H9 (cell line): Measurements from ENCODE around the gene CWC25. TPM values are rescaled to one million over a fixed set of nuclear protein-coding genes. Genes with fewer than 3 reads are reported as not detected.
A peak's percentile ranks its signal among the peaks of the same experiment; 100 is the strongest.

Source experiments
- DNase-seq: peaks from one replicate; pipeline ENCODE4 v3.0.0-alpha.2; 2017
- H2AFZ ChIP-seq: one replicate; pipeline ENCODE4 v1.6.1; 2013; ENCODE audit warnings: mild to moderate bottlenecking, low read length, control low read depth, moderate library complexity
- H2AK5ac ChIP-seq: 2 replicates; pipeline ENCODE4 v1.6.1; 2013; ENCODE audit warnings: low read length, control low read depth, mixed read lengths; ENCODE audit not compliant: insufficient read length
- H2BK120ac ChIP-seq: one replicate; pipeline ENCODE4 v1.6.1; 2013; ENCODE audit warnings: low read depth, mild to moderate bottlenecking, low read length, control low read depth, inconsistent platforms; ENCODE audit not compliant: poor library complexity, severe bottlenecking
- H2BK12ac ChIP-seq: 2 replicates; pipeline ENCODE4 v1.6.1; 2013; ENCODE audit warnings: low read length, control low read depth, mixed read lengths, low read depth; ENCODE audit not compliant: insufficient read length
- H2BK15ac ChIP-seq: 2 replicates; pipeline ENCODE4 v1.6.1; 2013; ENCODE audit warnings: low read depth, low read length, control low read depth
- H2BK20ac ChIP-seq: one replicate; pipeline ENCODE4 v1.6.1; 2013; ENCODE audit warnings: low read depth, mild to moderate bottlenecking, low read length, control low read depth, inconsistent platforms; ENCODE audit not compliant: poor library complexity, severe bottlenecking
- H2BK5ac ChIP-seq: 2 replicates; pipeline ENCODE4 v1.6.1; 2013; ENCODE audit warnings: low read length, control low read depth, mixed read lengths; ENCODE audit not compliant: insufficient read length
- H3K14ac ChIP-seq: 2 replicates; pipeline ENCODE4 v1.6.1; 2013; ENCODE audit warnings: low read length, control low read depth; ENCODE audit not compliant: insufficient read depth
- H3K18ac ChIP-seq: 2 replicates; pipeline ENCODE4 v1.6.1; 2013; ENCODE audit warnings: low read depth, mild to moderate bottlenecking, mixed read lengths, low read length, control low read depth; ENCODE audit not compliant: insufficient read length
- H3K23ac ChIP-seq: 2 replicates; pipeline ENCODE4 v1.6.1; 2013; ENCODE audit warnings: low read length, control low read depth, mixed read lengths, low read depth; ENCODE audit not compliant: insufficient read length
- H3K23me2 ChIP-seq: 2 replicates; pipeline ENCODE4 v1.6.1; 2013; ENCODE audit warnings: low read depth, mild to moderate bottlenecking, mixed read lengths, low read length, control low read depth; ENCODE audit not compliant: insufficient read length, poor library complexity, severe bottlenecking
- H3K27ac ChIP-seq: 2 replicates; pipeline ENCODE4 v1.5.1; 2013; ENCODE audit warnings: low read length, control low read depth, mixed read lengths, low read depth; ENCODE audit not compliant: insufficient read length
- H3K27me3 ChIP-seq: 2 replicates; pipeline ENCODE4 v1.6.1; 2013; ENCODE audit warnings: low read length, control low read depth, inconsistent platforms; ENCODE audit not compliant: insufficient read depth
- H3K4ac ChIP-seq: 2 replicates; pipeline ENCODE4 v1.6.1; 2013; ENCODE audit warnings: low read depth, mild to moderate bottlenecking, control low read depth, inconsistent platforms, low read length, moderate library complexity
- H3K4me1 ChIP-seq: 2 replicates; pipeline ENCODE4 v1.6.1; 2013; ENCODE audit warnings: low read length, control low read depth, inconsistent platforms; ENCODE audit not compliant: insufficient read depth
- H3K4me2 ChIP-seq: 2 replicates; pipeline ENCODE4 v1.6.1; 2013; ENCODE audit warnings: low read length, control low read depth, mixed read lengths; ENCODE audit not compliant: insufficient read length, insufficient read depth
- H3K56ac ChIP-seq: 2 replicates; pipeline ENCODE4 v1.6.1; 2013; ENCODE audit warnings: low read depth, mild to moderate bottlenecking, mixed read lengths, low read length, control low read depth; ENCODE audit not compliant: insufficient read length
- H3K79me1 ChIP-seq: 2 replicates; pipeline ENCODE4 v1.6.1; 2013; ENCODE audit warnings: low read depth, mild to moderate bottlenecking, moderate library complexity, low read length, control low read depth, inconsistent platforms; ENCODE audit not compliant: insufficient read depth, poor library complexity, severe bottlenecking
- H3K79me2 ChIP-seq: 2 replicates; pipeline ENCODE4 v1.6.1; 2013; ENCODE audit warnings: low read length, control low read depth, inconsistent platforms; ENCODE audit not compliant: insufficient read depth
- H3K9ac ChIP-seq: 2 replicates; pipeline ENCODE4 v1.6.1; 2013; ENCODE audit warnings: low read length, control low read depth, mixed read lengths; ENCODE audit not compliant: insufficient read length; ENCODE audit errors: extremely low read depth
- H3K9me3 ChIP-seq: one replicate; pipeline ENCODE4 v1.6.1; 2013; ENCODE audit warnings: low read depth, low read length, inconsistent platforms; ENCODE audit not compliant: control insufficient read depth
- H3T11ph ChIP-seq: one replicate; pipeline ENCODE4 v1.6.1; 2013; ENCODE audit warnings: mild to moderate bottlenecking, low read length, control low read depth, inconsistent platforms
- H4K20me1 ChIP-seq: one replicate; pipeline ENCODE4 v1.6.1; 2013; ENCODE audit not compliant: control insufficient read depth, insufficient read length, insufficient read depth
- H4K5ac ChIP-seq: 2 replicates; pipeline ENCODE4 v1.6.1; 2013; ENCODE audit warnings: low read depth, mild to moderate bottlenecking, mixed read lengths, low read length, control low read depth; ENCODE audit not compliant: insufficient read length
- H4K8ac ChIP-seq: replicated peaks from 2 replicates; pipeline ENCODE4 v1.6.1; 2013; ENCODE audit warnings: low read length, control low read depth, mixed read lengths, low read depth; ENCODE audit not compliant: insufficient read length
- H4K91ac ChIP-seq: 2 replicates; pipeline ENCODE4 v1.6.1; 2013; ENCODE audit warnings: low read depth, mild to moderate bottlenecking, moderate library complexity, mixed read lengths, low read length, control low read depth; ENCODE audit not compliant: insufficient read length
- H3K27ac Mint-ChIP-seq, 3 experiments: 2 replicates in 2 of 3; 3 replicates in 1 of 3; pipeline ENCODE4 v1.8.0; 2020 to 2021; ENCODE audit warnings: mixed read lengths in 3 of 3, mild to moderate bottlenecking in 1 of 3, moderate library complexity in 1 of 3
- H3K27me3 Mint-ChIP-seq: 2 replicates; pipeline ENCODE4 v1.8.0; 2021; ENCODE audit warnings: low read depth, mild to moderate bottlenecking, moderate library complexity, mixed read lengths
- H3K36me3 Mint-ChIP-seq, 3 experiments: 2 replicates in 2 of 3; 3 replicates in 1 of 3; pipeline ENCODE4 v1.8.0; 2020 to 2021; ENCODE audit warnings: low read depth in 3 of 3, mixed read lengths in 3 of 3; ENCODE audit not compliant: insufficient read depth in 1 of 3
- H3K4me1 Mint-ChIP-seq, 2 experiments: 2 replicates each; pipeline ENCODE4 v1.8.0; 2020; ENCODE audit warnings: mixed read lengths in 2 of 2
- H3K4me3 Mint-ChIP-seq, 2 experiments: 2 replicates in 1 of 2; 3 replicates in 1 of 2; pipeline ENCODE4 v1.8.0; 2020 to 2021; ENCODE audit warnings: mild to moderate bottlenecking in 2 of 2, mixed read lengths in 2 of 2, moderate library complexity in 1 of 2
- H3K9me3 Mint-ChIP-seq, 2 experiments: 2 replicates in 1 of 2; 3 replicates in 1 of 2; pipeline ENCODE4 v1.8.0; 2020; ENCODE audit warnings: mild to moderate bottlenecking in 2 of 2, mixed read lengths in 2 of 2, moderate library complexity in 1 of 2
- CTCF ChIP-seq: fragments of 200-600 bp; sonication (generic); conservative IDR thresholded peaks from 3 replicates; pipeline ENCODE4 v1.8.0; 2021; ENCODE audit warnings: antibody characterized with exemption, mild to moderate bottlenecking
- WGBS: extraction: QIAGEN DNeasy Blood & Tissue Kit; methylation state at CpG from one replicate; pipeline ENCODE4 v1.1.7; 2013; ENCODE audit warnings: missing lambda C conversion rate, low lambda C conversion rate, mixed read lengths; ENCODE audit not compliant: insufficient read length; ENCODE audit errors: extremely low coverage; 5-methylcytosine and 5-hydroxymethylcytosine counted together
- total RNA-seq: library from RNA; stranded (reverse); gene quantifications from 2 replicates; pipeline ENCODE4 v1.2.1, GENCODE V29; 2021

Gene CWC25
- total RNA-seq, 1 experiment from 2014 or later = 15.9 TPM

GRCh38 chr17:38796451-38797157 is 28.5 kb downstream of the CWC25 start:
- Histone ChIP-seq H2BK20ac (no peak overlapping the region), H3K4ac (no peak overlapping the region), H3K23me2 (peaks cover 5% of the 10 kb centered on the region), H3K9ac (no peak overlapping the region), H3T11ph (no peak overlapping the region), H3K4me1 (no peaks in the 10 kb centered on the region; the same call in 1 of the 2 replicates), H3K18ac (no peak overlapping the region), H3K79me2 (peaks cover 26% of the 10 kb centered on the region; the same call in 1 of the 2 replicates), H4K20me1 (no peaks in the 10 kb centered on the region), H3K79me1 (peaks cover 3% of the 10 kb centered on the region), H2BK5ac (no peak overlapping the region), H3K27me3 (no peaks in the 10 kb centered on the region), H3K9me3 (no peaks in the 10 kb centered on the region), H4K5ac (no peak overlapping the region), H3K14ac (no peak overlapping the region), H3K23ac (no peak overlapping the region), H3K56ac (no peak overlapping the region), H4K8ac (no peak overlapping the region), H2AK5ac (no peak overlapping the region), H4K91ac (no peak overlapping the region), H2BK15ac (no peak overlapping the region), H3K4me2 (peak overlapping the region; percentile 90), H3K27ac (no peak overlapping the region), H2BK120ac (no peak overlapping the region), H2AFZ (no peak overlapping the region), H2BK12ac (no peak overlapping the region)
- Mint-ChIP-seq H3K9me3 (peaks cover 0 to 3% of the 10 kb centered on the region in 2 experiments; a peak in 1 of 5 replicates), H3K4me3 (no peak overlapping the region), H3K27ac (peak overlapping the region in 1 of 3 experiments; percentile 14; a peak in 3 of 7 replicates), H3K36me3 (peaks cover 14 to 46% (median 31%) of the 10 kb centered on the region in 3 experiments), H3K27me3 (no peaks in the 10 kb centered on the region; the same call in 1 of the 2 replicates), H3K4me1 (peaks cover 25 to 28% of the 10 kb centered on the region in 2 experiments)
- no peak for TF ChIP-seq CTCF
- no peak for DNase-seq
- WGBS = no CpG with 5 or more reads among the region's 5 CpGs
